Activated T-helper 2 cell treated with anti-CD3 and anti-CD28 coated beads, Interferon-gamma antibody, Interleukin-2, Interleukin-4, amounts not matched to agents 10 μg/mL and 5 μg/mL and 100 μg/mL, durations not matched to agents 14 hours and 24 hours and 36 hours (primary cell): ENCODE results near the gene TAGLN3. TPM values are rescaled to one million over a fixed set of nuclear protein-coding genes. Genes with fewer than 3 reads are reported as not detected.

Source experiments
- DNase-seq: peaks from one replicate; pipeline ENCODE4 v3.0.0; 2021; ENCODE audit warnings: low spot score
- H3K27ac Mint-ChIP-seq: one replicate; pipeline ENCODE4 v1.8.0; 2021; ENCODE audit warnings: mixed read lengths
- H3K27me3 Mint-ChIP-seq: one replicate; pipeline ENCODE4 v1.8.0; 2021; ENCODE audit warnings: low read depth, mixed read lengths
- H3K36me3 Mint-ChIP-seq: one replicate; pipeline ENCODE4 v1.8.0; 2021; ENCODE audit warnings: low read depth, mixed read lengths
- H3K4me1 Mint-ChIP-seq: one replicate; pipeline ENCODE4 v1.8.0; 2021; ENCODE audit warnings: low read depth, mixed read lengths
- H3K4me3 Mint-ChIP-seq: one replicate; pipeline ENCODE4 v1.8.0; 2021; ENCODE audit warnings: low read depth, mild to moderate bottlenecking, moderate library complexity, mixed read lengths
- H3K9me3 Mint-ChIP-seq: one replicate; pipeline ENCODE4 v1.8.0; 2021; ENCODE audit warnings: mixed read lengths
- intact Hi-C: fragments of 100-400 bp; cut with micrococcal nuclease; formaldehyde crosslinking; loops from one replicate; pipeline ENCODE4 v1.15.1; 2023
- total RNA-seq: library from RNA; stranded (reverse); gene quantifications from 2 replicates; pipeline ENCODE4 v1.2.3, GENCODE V29; 2022

Gene TAGLN3
- total RNA-seq, 1 donor from 2014 or later = 0.34 TPM

GRCh38 chr3:112004669-112005068, 5.9 kb downstream of the TAGLN3 start:
- intact Hi-C loops = no loop called here
- H3K4me1 Mint-ChIP-seq = peaks cover 45% of the 10 kb centered on the region
- no peak for DNase-seq
- H3K9me3 Mint-ChIP-seq = no peaks in the 10 kb centered on the region
- no peak overlapping the region for H3K27ac Mint-ChIP-seq
- H3K4me3 Mint-ChIP-seq = no peak overlapping the region
- H3K27me3 Mint-ChIP-seq = no peaks in the 10 kb centered on the region
- H3K36me3 Mint-ChIP-seq = no peaks in the 10 kb centered on the region

GRCh38 chr3:112005091-112005672, 6.5 kb downstream of the TAGLN3 start:
- peak overlapping the region; percentile 34 for H3K27ac Mint-ChIP-seq
- H3K27me3 Mint-ChIP-seq = no peaks in the 10 kb centered on the region
- DNase-seq = no peak
- H3K4me3 Mint-ChIP-seq = no peak overlapping the region
- intact Hi-C loops = no loop called here
- H3K36me3 Mint-ChIP-seq = no peaks in the 10 kb centered on the region
- peaks cover 43% of the 10 kb centered on the region for H3K4me1 Mint-ChIP-seq
- H3K9me3 Mint-ChIP-seq = no peaks in the 10 kb centered on the region

GRCh38 chr3:112007633-112008032, 8.9 kb downstream of the TAGLN3 start:
- Mint-ChIP-seq H3K36me3 (no peaks in the 10 kb centered on the region), H3K4me3 (no peak overlapping the region), H3K27ac (no peak overlapping the region), H3K4me1 (peaks cover 34% of the 10 kb centered on the region), H3K27me3 (no peaks in the 10 kb centered on the region), H3K9me3 (no peaks in the 10 kb centered on the region)
- DNase-seq = no peak
- intact Hi-C loops = no loop called here

- intact Hi-C loops = no loop called here
- Mint-ChIP-seq H3K4me1 (peaks cover 28% of the 10 kb centered on the region), H3K9me3 (no peaks in the 10 kb centered on the region)
Observed at GRCh38 chr3:112009670-112010069, 10.9 kb downstream of the TAGLN3 start.

GRCh38 chr3:112010636-112011035, 11.9 kb downstream of the TAGLN3 start:
- Mint-ChIP-seq H3K27ac (no peak overlapping the region), H3K4me3 (no peak overlapping the region), H3K9me3 (no peaks in the 10 kb centered on the region), H3K27me3 (no peaks in the 10 kb centered on the region), H3K4me1 (peaks cover 21% of the 10 kb centered on the region), H3K36me3 (no peaks in the 10 kb centered on the region)
- intact Hi-C loops = no loop called here
- no peak for DNase-seq

More at GRCh38 chr3:112009670-112010069, 10.9 kb downstream of the TAGLN3 start:
- DNase-seq = no peak
- Mint-ChIP-seq H3K4me3 (no peak overlapping the region), H3K27me3 (no peaks in the 10 kb centered on the region), H3K27ac (no peak overlapping the region), H3K36me3 (no peaks in the 10 kb centered on the region)

- Mint-ChIP-seq H3K4me3 (no peak overlapping the region), H3K4me1 (peaks cover 21% of the 10 kb centered on the region), H3K27me3 (no peaks in the 10 kb centered on the region), H3K27ac (no peak overlapping the region), H3K9me3 (no peaks in the 10 kb centered on the region), H3K36me3 (no peaks in the 10 kb centered on the region)
- intact Hi-C loops = no loop called here
- no peak for DNase-seq
Observed at GRCh38 chr3:112011376-112011940, 12.7 kb downstream of the TAGLN3 start.

- Mint-ChIP-seq H3K4me1 (peaks cover 23% of the 10 kb centered on the region), H3K27me3 (no peaks in the 10 kb centered on the region), H3K4me3 (no peak overlapping the region), H3K36me3 (no peaks in the 10 kb centered on the region), H3K27ac (peak overlapping the region; percentile 67), H3K9me3 (no peaks in the 10 kb centered on the region)
- no peak for DNase-seq
- intact Hi-C loops = loop anchor here (2.0 kb wide), 2 partner anchors 30 to 34 kb away; partner anchors contain the start of gene ABHD10
Observed at GRCh38 chr3:112012205-112012992, 13.7 kb downstream of the TAGLN3 start.

- Mint-ChIP-seq H3K36me3 (no peaks in the 10 kb centered on the region), H3K4me3 (no peak overlapping the region), H3K27me3 (no peaks in the 10 kb centered on the region), H3K27ac (peak overlapping the region; percentile 67), H3K4me1 (peaks cover 24% of the 10 kb centered on the region), H3K9me3 (no peaks in the 10 kb centered on the region)
- DNase-seq = peak; percentile 41
- intact Hi-C loops = loop anchor here (1.0 to 2.0 kb wide), 6 partner anchors 11 to 296 kb away; partner anchors contain the start of gene ABHD10
Observed at GRCh38 chr3:112013058-112013783, 14.5 kb downstream of the TAGLN3 start.

- H3K4me1 Mint-ChIP-seq = peaks cover 23% of the 10 kb centered on the region
- no peak for DNase-seq
- H3K27me3 Mint-ChIP-seq = no peaks in the 10 kb centered on the region
- no peak overlapping the region for H3K27ac Mint-ChIP-seq
- intact Hi-C loops = loop anchor here (1.0 to 2.0 kb wide), 6 partner anchors 11 to 296 kb away; partner anchors contain the start of gene ABHD10
- no peaks in the 10 kb centered on the region for H3K9me3 Mint-ChIP-seq
- no peak overlapping the region for H3K4me3 Mint-ChIP-seq
- no peaks in the 10 kb centered on the region for H3K36me3 Mint-ChIP-seq
Observed at GRCh38 chr3:112013784-112014143, 15.0 kb downstream of the TAGLN3 start.

GRCh38 chr3:112017091-112017490, 18.4 kb downstream of the TAGLN3 start:
- peaks cover 22% of the 10 kb centered on the region for H3K4me1 Mint-ChIP-seq
- H3K36me3 Mint-ChIP-seq = no peaks in the 10 kb centered on the region
- H3K27ac Mint-ChIP-seq = no peak overlapping the region
- H3K9me3 Mint-ChIP-seq = no peaks in the 10 kb centered on the region
- intact Hi-C loops = no loop called here
- no peak overlapping the region for H3K4me3 Mint-ChIP-seq
- H3K27me3 Mint-ChIP-seq = no peaks in the 10 kb centered on the region
- no peak for DNase-seq

- Mint-ChIP-seq H3K9me3 (no peaks in the 10 kb centered on the region), H3K4me1 (peaks cover 8% of the 10 kb centered on the region), H3K4me3 (no peak overlapping the region), H3K27me3 (no peaks in the 10 kb centered on the region), H3K27ac (no peak overlapping the region), H3K36me3 (no peaks in the 10 kb centered on the region)
- intact Hi-C loops = no loop called here
- no peak for DNase-seq
Observed at GRCh38 chr3:112018712-112019111, 20.0 kb downstream of the TAGLN3 start.

- H3K27me3 Mint-ChIP-seq = no peaks in the 10 kb centered on the region
- intact Hi-C loops = no loop called here
- no peak overlapping the region for H3K27ac Mint-ChIP-seq
- H3K36me3 Mint-ChIP-seq = no peaks in the 10 kb centered on the region
- no peak for DNase-seq
- H3K4me3 Mint-ChIP-seq = no peak overlapping the region
- peaks cover 4% of the 10 kb centered on the region for H3K4me1 Mint-ChIP-seq
- H3K9me3 Mint-ChIP-seq = no peaks in the 10 kb centered on the region
Observed at GRCh38 chr3:112019716-112020115, 21.0 kb downstream of the TAGLN3 start.
